DMS79 (cell line): ENCODE data around the gene ADAMTS17.

Experiments used
- DNase-seq: peaks from one replicate; lab custom pipeline; 2025; lab: John Stamatoyannopoulos, UW

Gene ADAMTS17

GRCh38 chr15:100198442-100198841 lies 143.3 kb downstream of the ADAMTS17 start:
- DNase-seq = no peak

GRCh38 chr15:100196326-100197058 lies 145.3 kb downstream of the ADAMTS17 start:
- no peak for DNase-seq

DNA sequence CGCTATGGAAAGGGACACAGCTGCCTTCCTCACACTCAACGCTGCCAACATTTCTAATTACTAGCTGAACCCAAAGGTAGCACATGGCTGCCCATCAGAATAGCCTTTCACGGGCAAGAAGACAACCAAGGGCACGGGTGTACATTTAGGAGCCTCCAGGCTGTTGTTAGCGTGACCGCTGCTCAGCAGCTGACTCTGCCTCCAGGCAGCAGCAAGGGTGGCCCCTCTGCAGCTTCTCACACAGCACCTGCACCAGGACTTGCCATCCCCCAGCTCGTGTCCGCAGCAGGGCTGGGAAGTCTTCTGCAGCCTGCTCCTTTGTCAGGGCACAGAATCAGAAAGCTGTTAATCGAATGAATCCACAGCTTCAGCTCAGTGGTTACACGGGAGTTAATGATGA lies 146.8 kb downstream of the ADAMTS17 start:
- DNase-seq = no peak

- DNase-seq = no peak
These were observed 148.4 kb downstream of the ADAMTS17 start for GRCh38 chr15:100193277-100193860.

DNA sequence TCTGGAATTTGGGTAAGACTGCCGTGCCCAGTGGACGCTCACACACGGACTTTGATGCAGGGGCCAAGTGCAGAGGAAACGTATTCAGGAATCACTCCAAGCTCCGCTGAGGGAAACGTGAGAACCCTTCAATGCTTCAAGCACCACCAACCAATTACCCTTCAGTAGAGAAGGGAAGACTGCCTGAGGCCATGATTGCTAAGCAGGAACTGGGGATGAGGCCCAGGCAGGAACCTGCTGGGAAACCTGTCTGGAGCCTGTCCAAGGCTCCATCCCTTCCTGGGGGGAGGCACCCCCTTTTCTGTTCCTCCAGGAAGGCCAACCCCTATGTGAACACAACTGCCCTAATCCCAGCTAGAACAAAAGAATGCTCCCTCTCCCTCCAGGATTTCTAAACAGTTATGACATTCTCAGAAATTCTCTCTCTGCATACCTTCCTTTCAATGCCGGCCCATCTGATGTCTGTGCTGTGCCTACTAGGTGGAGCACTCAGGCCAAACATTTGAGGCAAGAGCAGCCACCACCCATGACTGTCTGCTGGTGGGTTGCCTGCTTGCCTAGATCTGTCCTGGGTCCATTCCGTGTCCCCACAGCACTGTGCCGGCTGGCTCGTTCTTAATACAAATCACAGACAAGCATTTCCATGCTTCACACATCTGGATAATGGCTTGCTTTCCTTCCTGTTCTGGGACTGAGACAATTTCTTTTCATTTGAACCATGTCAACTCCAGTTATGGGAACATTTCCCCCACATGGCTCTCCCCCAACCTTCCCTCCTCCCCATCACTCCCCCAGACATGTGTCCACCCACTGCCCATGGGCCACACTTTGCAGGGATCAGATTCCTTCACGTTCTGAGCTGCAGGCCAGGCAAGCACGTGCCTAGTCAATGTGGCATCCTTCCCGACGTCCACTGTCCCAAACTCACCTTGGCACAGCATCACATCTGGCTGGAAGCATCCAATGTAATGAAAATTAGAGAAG lies 149.4 kb downstream of the ADAMTS17 start:
- DNase-seq = no peak

DNA sequence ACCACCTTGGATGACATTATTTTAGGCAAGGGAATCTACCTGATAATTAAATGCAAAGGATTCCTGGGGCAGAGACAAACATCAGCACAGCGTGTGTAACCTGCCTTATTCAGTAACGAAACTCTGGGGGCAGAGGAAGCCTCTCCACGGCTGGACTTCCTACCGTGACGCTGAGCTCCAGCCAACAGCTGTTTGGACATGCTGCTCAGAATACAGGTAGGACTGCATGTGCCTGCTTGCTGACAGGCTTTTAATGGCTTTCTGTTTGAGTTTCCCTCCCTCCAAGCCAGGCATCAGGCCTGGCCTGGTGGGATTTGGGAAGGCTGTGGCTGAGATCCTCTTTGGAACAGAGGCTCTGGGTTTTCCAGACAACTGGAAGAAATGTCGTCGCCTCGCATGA lies 150.6 kb downstream of the ADAMTS17 start:
- no peak for DNase-seq

DNA sequence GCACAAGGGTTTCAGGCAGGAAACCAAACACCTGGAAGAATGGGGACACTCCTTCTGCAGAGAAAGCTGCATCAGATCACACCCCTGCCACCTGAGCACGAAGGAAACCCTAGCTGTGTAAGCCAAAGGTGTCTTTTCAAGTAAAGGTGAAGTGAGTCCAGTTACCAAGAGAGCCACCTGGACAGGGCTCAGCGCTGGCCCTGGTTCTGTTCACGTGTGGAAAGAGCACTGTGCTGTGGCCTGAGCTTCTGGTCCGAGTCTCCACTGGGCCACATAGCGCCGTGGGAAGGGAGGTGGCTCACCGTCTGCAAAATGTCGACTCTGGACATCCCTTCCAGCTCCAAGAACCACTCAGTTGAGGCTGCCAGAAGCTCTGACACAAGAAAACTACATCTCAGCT lies 151.1 kb downstream of the ADAMTS17 start:
- no peak for DNase-seq

- no peak for DNase-seq
These were observed 151.9 kb downstream of the ADAMTS17 start for GRCh38 chr15:100189849-100190248.

GRCh38 chr15:100189319-100189718 lies 152.5 kb downstream of the ADAMTS17 start:
- no peak for DNase-seq

- no peak for DNase-seq
These were observed 154.1 kb downstream of the ADAMTS17 start for GRCh38 chr15:100187677-100188076.

- DNase-seq = no peak
These were observed 154.8 kb downstream of the ADAMTS17 start for GRCh38 chr15:100186960-100187359.

- DNase-seq = no peak
These were observed 155.4 kb downstream of the ADAMTS17 start for GRCh38 chr15:100186366-100186765.

GRCh38 chr15:100183921-100184495 lies 157.8 kb downstream of the ADAMTS17 start:
- no peak for DNase-seq

GRCh38 chr15:100180921-100181320 lies 160.9 kb downstream of the ADAMTS17 start:
- DNase-seq = no peak

GRCh38 chr15:100175406-100176114 lies 166.2 kb downstream of the ADAMTS17 start:
- no peak for DNase-seq

DNA sequence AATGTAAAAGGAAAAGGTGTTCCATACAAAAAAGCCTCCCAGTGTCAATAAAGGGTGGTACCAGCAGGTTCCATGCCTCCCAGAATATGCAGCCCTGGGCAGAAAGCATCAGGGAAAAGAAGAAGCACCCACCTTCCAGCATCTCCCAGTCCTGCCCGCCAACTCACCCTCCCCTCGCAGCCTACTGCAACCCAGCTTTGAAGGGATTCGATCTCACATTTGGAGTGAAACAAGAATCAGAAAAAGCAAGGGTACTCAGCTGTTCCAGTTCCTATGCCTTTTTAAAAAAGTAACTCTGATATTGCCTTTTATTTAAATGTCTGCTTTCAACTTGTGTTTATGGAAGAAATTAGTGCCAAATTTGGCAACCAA lies 166.9 kb downstream of the ADAMTS17 start:
- DNase-seq = no peak

- no peak for DNase-seq
These were observed 167.4 kb downstream of the ADAMTS17 start for GRCh38 chr15:100174159-100174903.

- DNase-seq = no peak
These were observed 169.3 kb downstream of the ADAMTS17 start for GRCh38 chr15:100172356-100173024.

- DNase-seq = no peak
These were observed 170.4 kb downstream of the ADAMTS17 start for GRCh38 chr15:100171411-100171810.
